H1 (cell line): Measurements from ENCODE around the gene BCL6B. TPM values are rescaled to one million over a fixed set of nuclear protein-coding genes. Genes with fewer than 3 reads are reported as not detected.

Experiments used
- CTCF ChIA-PET: fragments of 300-600 bp; sonication (Branson Sonifier 250); formaldehyde crosslinking; loops from one replicate; lab custom pipeline; 2021; ENCODE audit not compliant: partially characterized antibody; lab: Charles Lee
- POLR2A ChIA-PET: fragments of 300-600 bp; sonication (Branson Sonifier 250); formaldehyde crosslinking; loops from one replicate; lab custom pipeline; 2021; ENCODE audit warnings: inconsistent platforms; ENCODE audit not compliant: partially characterized antibody; lab: Charles Lee
- DNase-seq, 2 experiments: peaks; one replicate each; pipeline versions ENCODE4 v3.0.0 to v3.0.0-alpha.2; 2010 to 2022; ENCODE audit warnings: low spot score in 2 of 2, low read depth in 1 of 2, mixed read lengths in 1 of 2
- FAIRE-seq: peaks from 2 replicates; lab custom pipeline; 2011; peaks lifted over from hg19 to GRCh38; lab: Jason Lieb, UNC
- H2AFZ ChIP-seq: 2 replicates; pipeline ENCODE4 v1.8.1; 2012; ENCODE audit warnings: low read length, inconsistent platforms
- H2AK5ac ChIP-seq: 2 replicates; pipeline ENCODE4 v1.6.1; 2013; ENCODE audit warnings: low read depth, low read length
- H2BK120ac ChIP-seq: replicated peaks from 2 replicates; pipeline ENCODE3; 2013; ENCODE audit warnings: low read depth, low read length, inconsistent platforms
- H2BK12ac ChIP-seq: 2 replicates; pipeline ENCODE4 v1.6.1; 2013; ENCODE audit warnings: low read depth, low read length
- H2BK15ac ChIP-seq: 2 replicates; pipeline ENCODE4 v1.6.1; 2013; ENCODE audit warnings: low read length
- H2BK20ac ChIP-seq: 2 replicates; pipeline ENCODE4 v1.6.1; 2013; ENCODE audit warnings: low read length
- H2BK5ac ChIP-seq: 2 replicates; pipeline ENCODE4 v1.6.1; 2013; ENCODE audit warnings: low read depth, low read length
- H3K14ac ChIP-seq: 2 replicates; pipeline ENCODE4 v1.6.1; 2013; ENCODE audit warnings: inconsistent platforms; ENCODE audit not compliant: insufficient read length
- H3K18ac ChIP-seq: 2 replicates; pipeline ENCODE4 v1.6.1; 2013; ENCODE audit warnings: low read length; ENCODE audit errors: extremely low read depth
- H3K23ac ChIP-seq: 2 replicates; pipeline ENCODE4 v1.6.1; 2013; ENCODE audit warnings: inconsistent platforms; ENCODE audit not compliant: insufficient read length
- H3K23me2 ChIP-seq: 2 replicates; pipeline ENCODE4 v1.6.1; 2013; ENCODE audit warnings: low read depth, low read length
- H3K27ac ChIP-seq: 2 replicates; pipeline ENCODE4 v1.6.1; 2011; ENCODE audit warnings: low read depth, low read length, inconsistent platforms
- H3K27me3 ChIP-seq, 4 experiments: replicated peaks in 1 of 4; 1 replicate in 1 of 4; 2 replicates in 3 of 4; pipeline versions ENCODE4 v1.6.1 to v1.8.1; 2011 to 2013; ENCODE audit warnings: low read length in 3 of 4, mild to moderate bottlenecking in 3 of 4, inconsistent platforms in 2 of 4, mixed read lengths in 2 of 4, moderate library complexity in 1 of 4; ENCODE audit not compliant: control insufficient read depth in 3 of 4, insufficient read depth in 3 of 4; ENCODE audit errors: extremely low read depth in 1 of 4
- H3K36me3 ChIP-seq, 4 experiments: 2 replicates each; pipeline versions ENCODE4 v1.6.1 to v1.8.1; 2011 to 2013; ENCODE audit warnings: mild to moderate bottlenecking in 4 of 4, low read length in 3 of 4, moderate library complexity in 2 of 4, control low read depth in 1 of 4, inconsistent platforms in 1 of 4; ENCODE audit not compliant: insufficient read depth in 4 of 4, control insufficient read depth in 2 of 4
- H3K4ac ChIP-seq: replicated peaks from 2 replicates; pipeline ENCODE3; 2013; ENCODE audit warnings: low read length, low read depth, mixed read lengths, inconsistent platforms; ENCODE audit not compliant: insufficient read length
- H3K4me1 ChIP-seq, 4 experiments: replicated peaks in 1 of 4; 1 replicate in 1 of 4; 2 replicates in 3 of 4; pipeline versions ENCODE4 v1.6.1 to v1.8.1; 2011 to 2013; ENCODE audit warnings: low read length in 3 of 4, inconsistent platforms in 2 of 4, mixed read lengths in 1 of 4; ENCODE audit not compliant: insufficient read depth in 4 of 4, control insufficient read depth in 3 of 4
- H3K4me2 ChIP-seq, 2 experiments: 2 replicates each; pipeline versions ENCODE4 v1.6.1 to v1.8.1; 2011 to 2013; ENCODE audit warnings: low read depth in 2 of 2, low read length in 2 of 2, control low read depth in 1 of 2, inconsistent platforms in 1 of 2, mild to moderate bottlenecking in 1 of 2; ENCODE audit not compliant: insufficient read depth in 1 of 2
- H3K4me3 ChIP-seq, 4 experiments: fragments of 200-600, 300-600 bp in 1 of 4; sonication (generic), shearing (Covaris generic), sonication (Bioruptor Twin) in 1 of 4; 2 replicates each; pipeline versions ENCODE4 v1.5.1 to v1.8.1; 2011 to 2016; ENCODE audit warnings: low read length in 4 of 4, low read depth in 3 of 4, control low read depth in 2 of 4, inconsistent platforms in 2 of 4, mild to moderate bottlenecking in 2 of 4, mixed read lengths in 1 of 4, moderate library complexity in 1 of 4; ENCODE audit not compliant: insufficient read depth in 2 of 4; ENCODE audit errors: extremely low read depth in 1 of 4
- H3K56ac ChIP-seq: replicated peaks from 2 replicates; pipeline ENCODE3; 2013; ENCODE audit warnings: low read depth, mild to moderate bottlenecking, mixed read lengths, low read length, inconsistent platforms; ENCODE audit not compliant: insufficient read length
- H3K79me1 ChIP-seq: 2 replicates; pipeline ENCODE4 v1.6.1; 2013; ENCODE audit warnings: low read depth, low read length, control low read depth
- H3K79me2 ChIP-seq, 2 experiments: 2 replicates each; pipeline versions ENCODE4 v1.6.1 to v1.8.1; 2012 to 2013; ENCODE audit warnings: low read length in 2 of 2, mild to moderate bottlenecking in 2 of 2, inconsistent platforms in 1 of 2; ENCODE audit not compliant: insufficient read depth in 2 of 2, control insufficient read depth in 1 of 2
- H3K9ac ChIP-seq, 4 experiments: replicated peaks in 1 of 4; 1 replicate in 1 of 4; 2 replicates in 3 of 4; pipeline versions ENCODE4 v1.6.1 to v1.8.1; 2011 to 2013; ENCODE audit warnings: low read depth in 3 of 4, low read length in 3 of 4, control low read depth in 2 of 4, mild to moderate bottlenecking in 2 of 4, moderate library complexity in 2 of 4, inconsistent platforms in 1 of 4; ENCODE audit errors: extremely low read depth in 1 of 4
- H3K9me3 ChIP-seq, 2 experiments: 2 replicates each; pipeline versions ENCODE4 v1.6.1 to v1.8.1; 2012 to 2013; ENCODE audit warnings: mild to moderate bottlenecking in 2 of 2, moderate library complexity in 2 of 2, control low read depth in 1 of 2, inconsistent platforms in 1 of 2, low read depth in 1 of 2, low read length in 1 of 2, mixed read lengths in 1 of 2; ENCODE audit not compliant: insufficient read depth in 2 of 2
- H4K20me1 ChIP-seq, 2 experiments: replicated peaks in 1 of 2; 2 replicates each; pipeline versions ENCODE3 to v1.8.1; 2011 to 2013; ENCODE audit warnings: inconsistent platforms in 2 of 2, low read length in 2 of 2, mild to moderate bottlenecking in 1 of 2; ENCODE audit not compliant: insufficient read depth in 2 of 2, control insufficient read depth in 1 of 2
- H4K5ac ChIP-seq: 2 replicates; pipeline ENCODE4 v1.6.1; 2013; ENCODE audit warnings: low read length, low read depth, mixed read lengths, inconsistent platforms; ENCODE audit not compliant: insufficient read length
- H4K8ac ChIP-seq: 2 replicates; pipeline ENCODE4 v1.8.0; 2013; ENCODE audit warnings: mild to moderate bottlenecking, moderate library complexity, low read length, inconsistent platforms; ENCODE audit not compliant: insufficient read depth; ENCODE audit errors: extremely low read depth
- H4K91ac ChIP-seq: replicated peaks from 2 replicates; pipeline ENCODE3; 2013; ENCODE audit warnings: low read length, mixed read lengths, inconsistent platforms; ENCODE audit not compliant: insufficient read length
- CHD2 ChIP-seq: IDR thresholded peaks from 2 replicates; pipeline ENCODE4 v1.6.1; 2012; ENCODE audit warnings: low read length, improper control_type of control experiment
- EP300 ChIP-seq, 2 experiments: IDR thresholded peaks; 1 replicate in 1 of 2; 2 replicates in 1 of 2; pipeline ENCODE4 v1.6.1; 2011 to 2012; ENCODE audit warnings: low read depth in 2 of 2, low read length in 2 of 2, mild to moderate bottlenecking in 2 of 2, borderline replicate concordance in 1 of 2, inconsistent platforms in 1 of 2, moderate library complexity in 1 of 2
- MAX ChIP-seq: IDR thresholded peaks from 2 replicates; pipeline ENCODE4 v1.6.1; 2012; ENCODE audit warnings: inconsistent platforms
- POLR2AphosphoS5 ChIP-seq: IDR thresholded peaks from 2 replicates; pipeline ENCODE4 v1.6.1; 2011; ENCODE audit warnings: low read depth, low read length
- SRF ChIP-seq: IDR thresholded peaks from 2 replicates; pipeline ENCODE4 v1.6.1; 2011; ENCODE audit warnings: mild to moderate bottlenecking, low read depth, low read length, moderate library complexity
- TBP ChIP-seq: IDR thresholded peaks from 2 replicates; pipeline ENCODE4 v1.6.1; 2011; ENCODE audit warnings: low read depth, low read length, improper control_type of control experiment
- TCF12 ChIP-seq: IDR thresholded peaks from 2 replicates; pipeline ENCODE4 v1.6.1; 2011; ENCODE audit warnings: low read depth, mild to moderate bottlenecking, low read length
- TEAD4 ChIP-seq: IDR thresholded peaks from 2 replicates; pipeline ENCODE4 v1.6.1; 2012; ENCODE audit warnings: low read depth, low read length, inconsistent platforms, mixed read lengths
- YY1 ChIP-seq: IDR thresholded peaks from 2 replicates; pipeline ENCODE4 v1.6.1; 2011; ENCODE audit warnings: low read depth, mild to moderate bottlenecking, low read length
- WGBS, 2 experiments: shearing (Covaris generic) in 1 of 2; methylation state at CpG; one replicate each; pipeline versions ENCODE4 v1.1.6 to v1.1.7; 2013 to 2015; ENCODE audit warnings: low lambda C conversion rate in 2 of 2, mixed read lengths in 2 of 2, inconsistent platforms in 1 of 2, low coverage in 1 of 2, missing lambda C conversion rate in 1 of 2; ENCODE audit not compliant: insufficient replicate concordance in 2 of 2, insufficient coverage in 1 of 2, insufficient read length in 1 of 2; ENCODE audit errors: extremely low coverage in 1 of 2, missing lambda C conversion rate in 1 of 2; 5-methylcytosine and 5-hydroxymethylcytosine counted together
- polyA plus RNA-seq, 7 experiments: library from polyadenylated mRNA; depleted of rRNA in 3 of 7; stranded (reverse) in 5 of 7; unstranded in 2 of 7; fragments of >200 nt in 5 of 7; fragments of 200-250 nt in 2 of 7; gene quantifications; 1 replicate in 5 of 7; 2 replicates in 1 of 7; 4 replicates in 1 of 7; pipeline versions ENCODE4 v1.2.1 to v1.2.3, GENCODE V29; 2011 to 2013; ENCODE audit warnings: missing spikeins in 2 of 7, mixed read lengths in 2 of 7
- total RNA-seq: library from RNA; stranded (reverse); fragmentation: NEBNext Ultra II Directional; extraction: Animal tissue kit (Norgen Biotek cat#: 25700); gene quantifications from 2 replicates; pipeline ENCODE4 v1.2.1, GENCODE V29; 2021

The BCL6B gene
- total and polyA plus RNA-seq, 2 of the 8 experiments (the other 6 are each of a cell fraction or from before 2014, with no cell fraction given) = 6.6 to 8.7 TPM

DNA sequence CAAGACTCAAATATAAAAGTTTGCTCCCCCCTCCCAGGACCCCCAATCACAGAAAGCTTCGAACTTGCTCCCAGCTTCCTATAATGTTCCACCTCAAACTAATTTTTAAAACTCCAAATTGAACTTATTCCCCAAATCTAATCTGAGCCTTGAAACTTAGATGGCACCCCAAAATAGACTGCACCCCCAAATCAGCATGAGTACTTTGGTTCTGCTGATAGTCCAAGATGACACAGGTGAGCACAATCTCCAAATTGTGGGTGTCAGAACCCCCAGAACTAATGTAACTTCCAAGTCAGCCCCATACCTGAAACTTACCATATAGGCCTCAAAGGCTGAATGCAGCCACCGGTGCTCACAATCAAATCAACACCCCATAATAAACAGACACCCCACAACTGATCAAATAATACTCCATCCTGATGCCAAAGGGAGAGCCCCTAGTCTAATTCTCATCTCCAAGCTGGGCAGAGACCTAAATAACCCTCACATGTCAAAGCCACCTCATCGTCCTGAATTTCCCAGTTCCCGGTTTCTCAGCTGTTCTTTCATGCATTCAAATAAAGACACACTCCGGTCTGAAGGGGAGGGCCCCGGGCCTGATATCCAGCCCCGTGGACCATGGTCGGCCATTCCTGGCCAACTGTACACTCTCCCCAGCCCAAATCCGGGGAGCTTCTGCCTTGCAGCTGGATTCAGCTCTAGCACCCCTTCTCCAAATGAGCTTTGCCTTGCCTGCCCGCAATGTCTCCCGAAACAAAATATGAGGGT, 1.8 kb upstream of the BCL6B start:
- FAIRE-seq (no peak), DNase-seq (no peak)
- Histone ChIP-seq H4K8ac (no peak overlapping the region; the same call in 1 of the 2 replicates), H2BK5ac (no peak overlapping the region), H3K36me3 (peaks cover 0 to 8% (median 2%) of the 10 kb centered on the region in 4 experiments; a peak in 3 of 8 replicates), H3K14ac (no peak overlapping the region), H2BK12ac (no peak overlapping the region), H3K27me3 (peaks cover 0 to 16% (median 14%) of the 10 kb centered on the region in 4 experiments; a peak in 6 of 7 replicates), H3K27ac (no peak overlapping the region), H2AFZ (no peak overlapping the region), H4K5ac (no peak overlapping the region), H3K23ac (no peak overlapping the region), H3K56ac (no peak overlapping the region), H3K4me3 (peak overlapping the region in 1 of 4 experiments; percentile 68; a peak in 2 of 8 replicates), H4K91ac (no peak overlapping the region), H2BK15ac (no peak overlapping the region), H3K4me2 (peak overlapping the region; percentile 91 to 97; a peak in 2 of 4 replicates), H3K79me1 (no peaks in the 10 kb centered on the region), H2BK120ac (no peak overlapping the region), H4K20me1 (no peaks in the 10 kb centered on the region), H3K9ac (no peak overlapping the region), H3K4ac (no peak overlapping the region), H3K9me3 (no peaks in the 10 kb centered on the region), H3K79me2 (no peaks in the 10 kb centered on the region), H3K4me1 (peaks cover 0 to 15% (median 5%) of the 10 kb centered on the region in 4 experiments; a peak in 6 of 7 replicates), H3K18ac (no peak overlapping the region; the same call in 1 of the 2 replicates), H2BK20ac (no peak overlapping the region), H2AK5ac (no peak overlapping the region; the same call in 1 of the 2 replicates), H3K23me2 (peaks cover 11% of the 10 kb centered on the region)
- ChIA-PET CTCF (interaction anchor here (0.6 to 3.2 kb wide), 27 partner anchors 8 to 354 kb away, joined by 3 to 34 read pairs (median 4); partner anchors contain the start of genes ALOX12, SLC13A5 and SLC16A13), POLR2A (interaction anchor here (0.5 to 3.3 kb wide), 8 partner anchors 9 to 291 kb away, joined by 3 to 13 read pairs (median 4); partner anchors contain the start of gene RNASEK)
- WGBS, 2 experiments = 91% methylated on average over 11 of the region's 11 CpGs; no CpG with 5 or more reads in 1 of the 2 experiments
- TF ChIP-seq YY1 (no peak), TBP (no peak), MAX (no peak), TEAD4 (no peak), TCF12 (no peak), EP300 (IDR thresholded peaks at IDR 0.05; ENCODE audit: borderline replicate concordance in 1 of 2, low read depth in 2 of 2, low read length in 2 of 2) (no peak), CHD2 (no peak), POLR2AphosphoS5 (no peak), SRF (no peak)
